Heart right ventricle (tissue), 16 donors: ENCODE data around the gene MRAP2. TPM values are rescaled to one million over a fixed set of nuclear protein-coding genes. Genes with fewer than 3 reads are reported as not detected.

ENCODE experiments used
- ATAC-seq, 8 donors: fragments of 200-7000 bp; cut with Tn5 transposase; one replicate each; pipeline ENCODE4 v1.9.1; 2020; ENCODE audit warnings: mild to moderate bottlenecking in 8 of 8, moderate library complexity in 8 of 8, moderate number of reproducible peaks in 1 of 8
- DNase-seq, 2 donors: peaks; one replicate each; pipeline ENCODE4 v3.0.0-alpha.2; 2020
- H3K27ac ChIP-seq, 10 donors: fragments of 200-600 bp; sonication (generic) in 2 of 10; one replicate each; pipeline versions ENCODE4 v1.5.0 to v1.8.0; 2020 to 2022; ENCODE audit warnings: mild to moderate bottlenecking in 3 of 10
- H3K27me3 ChIP-seq, 7 donors: fragments of 200-600 bp; one replicate each; pipeline ENCODE4 v1.8.0; 2021 to 2022; ENCODE audit warnings: mild to moderate bottlenecking in 2 of 7
- H3K36me3 ChIP-seq, 9 donors: fragments of 200-600 bp; sonication (generic) in 1 of 9; one replicate each; pipeline versions ENCODE4 v1.5.0 to v1.8.0; 2020 to 2022; ENCODE audit warnings: mild to moderate bottlenecking in 2 of 9
- H3K4me1 ChIP-seq, 9 donors: fragments of 200-600 bp; sonication (generic) in 1 of 9; one replicate each; pipeline versions ENCODE4 v1.5.0 to v1.8.0; 2020 to 2022; ENCODE audit warnings: mild to moderate bottlenecking in 4 of 9
- H3K4me3 ChIP-seq, 10 donors: fragments of 200-600 bp; sonication (generic) in 2 of 10; one replicate each; pipeline versions ENCODE4 v1.5.0 to v1.8.0; 2020 to 2022; ENCODE audit warnings: mild to moderate bottlenecking in 7 of 10, moderate library complexity in 2 of 10
- H3K9me3 ChIP-seq, 11 donors: fragments of 200-600 bp in 10 of 11; sonication (generic) in 2 of 11; one replicate each; pipeline versions ENCODE4 v1.5.0 to v1.8.0; 2013 to 2022; ENCODE audit warnings: mild to moderate bottlenecking in 2 of 11, control low read depth in 1 of 11, moderate library complexity in 1 of 11
- whole genome bisulfite sequencing, 2 donors: extraction: QIAGEN DNeasy Blood & Tissue Kit; methylation state at CpG; one replicate each; pipeline ENCODE4 v1.1.7; 2013; ENCODE audit warnings: inconsistent platforms in 1 of 2; 5-methylcytosine and 5-hydroxymethylcytosine counted together
- intact Hi-C, 10 donors: fragments of 100-400 bp; cut with DNase I; formaldehyde crosslinking; loops; one replicate each; pipeline versions ENCODE4 v1.11.1 to v1.14.2; 2022
- long read RNA-seq, 3 donors: library from polyadenylated mRNA; unstranded; transcript quantifications; one replicate each; pipeline ENCODE4 v2.0.0, GENCODE V29; 2020 to 2021
- polyA plus RNA-seq, 2 donors: library from polyadenylated mRNA; stranded (reverse); fragments of 200-250 nt; gene quantifications; one replicate each; pipeline ENCODE4 v1.2.3, GENCODE V29; 2013
- total RNA-seq, 10 donors: library from RNA; stranded (reverse); fragmentation: NEBNext Ultra II Directional in 3 of 10; extraction: Animal tissue kit (Norgen Biotek cat#: 25700) in 3 of 10; gene quantifications; one replicate each; pipeline versions ENCODE4 v1.2.1 to v1.2.4, GENCODE V29; 2021 to 2023
- TF ChIP-seq, protein P1 (sequence below), 9 donors: fragments of 200-600 bp; sonication (generic) in 2 of 9; IDR thresholded peaks; one replicate each; pipeline versions ENCODE4 v1.5.0 to v1.8.0; 2021 to 2022; ENCODE audit warnings: antibody characterized with exemption in 9 of 9, mild to moderate bottlenecking in 5 of 9, moderate library complexity in 1 of 9
- donor health status: Arrhythmogenic right ventricular cardiomyopathy.
- donor health status: ischemic (EF 13 %, LVEDD 7.1; RV severe dilation, severe dysfunction).
- donor health status: healthy with polysubstance abuse.
- donor health status: DM: no; HTN: yes; CAD: no.
- donor health status: DM: no; HTN: no; CAD: no.
- donor health status: ischemic (EF 25% LVEDD 6.9; RV normal size, moderate dysfunction).
- donor health status: ischemic (EF 25% LVEDD 5.7; RV mildly dilated, moderate dysfunction).
- donor health status: healthy.
- donor health status: DM: yes; HTN: yes; CAD: no.
- donor health status: Ischemic cardiomyopathy.
- donor health status: ischemic (EF 35%, LVEDD 5.7; RV mildly dilated, moderate dysfunction).
- donor health status: nonischemic (EF 11% LVEDD 7.7; RV severe dilation, severe dysfunction).
- donor health status: DM: yes; HTN: yes; CAD: no.
- donor health status: PGD.
- donor health status: ischemic (EF 29% LVEDD 5.4; RV normal size, mild dysfunction).
- donor health status: nonischemic (EF 23%, LVEDD 6.1; RV moderate dilation, normal function).

Gene MRAP2
- total RNA-seq: under 1 TPM in 7 of 10 donors, not detected in 3; 0.17 to 0.56 (median 0.37) TPM
- polyA plus RNA-seq: under 1 TPM; 0.14 to 0.15 TPM
- long read RNA-seq, donor 1: 0 reads
- long read RNA-seq, donor 2, partial matches to known transcripts: 0 of 1 reads
- long read RNA-seq, donor 2, other reads (novel, unspliced or antisense): 0 of 1 reads
- long read RNA-seq, donor 3: 0 reads

DNA sequence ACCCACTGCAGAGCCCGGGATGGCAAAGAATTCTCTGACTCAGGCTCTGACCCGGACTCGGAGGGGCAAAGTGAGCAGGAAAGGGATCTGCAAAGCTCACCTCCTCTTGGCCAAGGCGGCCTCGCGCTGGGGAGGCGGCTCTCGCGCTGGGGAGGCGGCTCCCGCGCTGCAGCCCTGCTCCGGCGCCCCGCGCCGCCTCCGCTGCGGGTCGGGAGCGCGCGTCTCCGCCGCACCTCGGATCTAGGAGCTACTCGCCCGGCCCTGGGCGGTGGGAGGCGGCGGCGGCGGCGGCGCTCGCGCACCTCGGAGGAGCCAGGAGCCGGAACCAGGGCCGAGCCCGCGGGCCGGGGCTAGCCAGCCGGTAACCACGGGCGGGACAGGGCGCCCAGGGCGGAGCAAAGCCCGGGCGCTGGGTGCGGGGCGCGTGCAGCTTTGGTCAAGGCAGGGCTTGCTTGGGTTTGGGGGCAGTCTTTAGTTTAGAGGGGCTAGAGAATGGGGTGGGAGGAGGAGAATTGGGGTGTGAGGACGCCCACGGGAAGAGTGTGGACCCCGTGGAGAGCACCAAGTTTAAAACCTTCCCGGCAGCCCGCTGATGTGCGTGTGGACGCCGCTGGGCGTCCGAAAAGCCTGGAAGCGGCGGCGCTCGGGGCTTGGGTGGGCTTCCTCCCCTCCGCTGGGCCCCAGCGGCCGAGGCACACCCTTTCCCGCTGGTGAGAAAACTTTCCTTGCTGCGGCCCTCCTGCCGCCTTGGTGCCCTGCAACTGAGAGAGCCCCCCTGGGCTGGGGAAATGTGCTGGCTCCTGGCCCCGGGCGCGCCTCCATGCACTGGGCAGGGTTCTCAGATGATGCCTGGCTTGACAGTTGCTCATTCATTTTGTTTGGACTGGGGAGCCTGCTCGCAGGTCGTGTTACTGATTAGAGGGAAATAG is at the start of gene MRAP2:
TSS of gene MRAP2 (plus strand) at position 250 of the 929 bp plus-strand sequence. CDS start 21,547 bp downstream, outside the sequence.
- peaks cover 0 to 9% (median 4%) of the 10 kb centered on the region in 9 donors for H3K4me1 ChIP-seq
- TF ChIP-seq, protein P1, sequence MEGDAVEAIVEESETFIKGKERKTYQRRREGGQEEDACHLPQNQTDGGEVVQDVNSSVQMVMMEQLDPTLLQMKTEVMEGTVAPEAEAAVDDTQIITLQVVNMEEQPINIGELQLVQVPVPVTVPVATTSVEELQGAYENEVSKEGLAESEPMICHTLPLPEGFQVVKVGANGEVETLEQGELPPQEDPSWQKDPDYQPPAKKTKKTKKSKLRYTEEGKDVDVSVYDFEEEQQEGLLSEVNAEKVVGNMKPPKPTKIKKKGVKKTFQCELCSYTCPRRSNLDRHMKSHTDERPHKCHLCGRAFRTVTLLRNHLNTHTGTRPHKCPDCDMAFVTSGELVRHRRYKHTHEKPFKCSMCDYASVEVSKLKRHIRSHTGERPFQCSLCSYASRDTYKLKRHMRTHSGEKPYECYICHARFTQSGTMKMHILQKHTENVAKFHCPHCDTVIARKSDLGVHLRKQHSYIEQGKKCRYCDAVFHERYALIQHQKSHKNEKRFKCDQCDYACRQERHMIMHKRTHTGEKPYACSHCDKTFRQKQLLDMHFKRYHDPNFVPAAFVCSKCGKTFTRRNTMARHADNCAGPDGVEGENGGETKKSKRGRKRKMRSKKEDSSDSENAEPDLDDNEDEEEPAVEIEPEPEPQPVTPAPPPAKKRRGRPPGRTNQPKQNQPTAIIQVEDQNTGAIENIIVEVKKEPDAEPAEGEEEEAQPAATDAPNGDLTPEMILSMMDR (IDR thresholded peaks at IDR 0.05): no peak
- peak in 1 of 2 donors; percentile 23 for DNase-seq

GRCh38 chr6:83984411-83984810 is 49.2 kb upstream of the MRAP2 start:
- WGBS, 2 donors: 48 to 94% methylated on average over 1 of the region's 1 CpG
- DNase-seq (no peak), ATAC-seq (no peak)
- TF ChIP-seq, protein P1 (IDR thresholded peaks at IDR 0.05): no peak
- H3K36me3 ChIP-seq: peaks cover 0 to 6% (median 0%) of the 10 kb centered on the region in 9 donors
- H3K4me3 ChIP-seq: no peak overlapping the region
- H3K27me3 ChIP-seq: no peaks in the 10 kb centered on the region
- no peaks in the 10 kb centered on the region for H3K4me1 ChIP-seq
- no peak overlapping the region for H3K27ac ChIP-seq
- H3K9me3 ChIP-seq: peaks cover 0 to 12% (median 0%) of the 10 kb centered on the region in 11 donors
- intact Hi-C loops: no loop called here

More for the DNA sequence above, at the start of gene MRAP2:
- Histone ChIP-seq H3K27me3 (peaks cover 0 to 50% (median 36%) of the 10 kb centered on the region in 7 donors), H3K9me3 (no peaks in the 10 kb centered on the region), H3K36me3 (no peaks in the 10 kb centered on the region), H3K27ac (no peak within 1 kb of the TSS), H3K4me3 (peak within 1 kb of the TSS; percentile 7 to 61 (median 50))
- intact Hi-C loops: no loop called here
- 1% methylated on average over 78 of the region's 78 CpGs for WGBS, 2 donors
- ATAC-seq: peak in 7 of 8 donors; percentile 41 to 74 (median 63)

DNA sequence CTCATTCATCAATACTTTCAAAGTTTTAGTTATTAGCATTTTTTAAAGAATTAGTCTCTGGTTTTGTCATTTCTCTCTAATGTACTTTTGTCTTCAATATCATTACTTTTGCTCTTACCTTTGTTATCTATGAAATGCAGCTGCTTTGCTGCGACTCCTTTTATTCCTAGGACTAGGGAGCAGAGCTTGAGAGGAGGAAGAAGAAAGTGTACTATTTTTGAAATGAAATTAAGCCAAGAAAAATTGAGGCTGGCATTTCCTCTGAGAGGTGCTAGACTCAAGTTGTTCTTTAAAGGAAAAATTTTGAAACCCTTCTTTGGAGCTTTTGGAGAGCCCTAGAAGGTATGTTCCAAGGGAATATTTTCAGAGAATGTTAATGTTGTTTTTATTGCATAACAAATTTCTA is 48.3 kb upstream of the MRAP2 start:
- DNase-seq (no peak), ATAC-seq (no peak)
- no peak overlapping the region for H3K27ac ChIP-seq
- H3K36me3 ChIP-seq: peaks cover 0 to 6% (median 0%) of the 10 kb centered on the region in 9 donors
- H3K4me3 ChIP-seq: no peak overlapping the region
- TF ChIP-seq, protein P1 (IDR thresholded peaks at IDR 0.05): no peak
- peaks cover 0 to 8% (median 0%) of the 10 kb centered on the region in 11 donors for H3K9me3 ChIP-seq
- 52 to 75% methylated on average over 1 of the region's 1 CpG for WGBS, 2 donors
- H3K27me3 ChIP-seq: no peaks in the 10 kb centered on the region
- no peaks in the 10 kb centered on the region for H3K4me1 ChIP-seq
- intact Hi-C loops: no loop called here

GRCh38 chr6:83985715-83986114 is 47.9 kb upstream of the MRAP2 start:
- Histone ChIP-seq H3K36me3 (peaks cover 0 to 6% (median 0%) of the 10 kb centered on the region in 9 donors), H3K9me3 (peaks cover 0 to 4% (median 0%) of the 10 kb centered on the region in 11 donors), H3K4me1 (no peaks in the 10 kb centered on the region), H3K4me3 (no peak overlapping the region), H3K27me3 (no peaks in the 10 kb centered on the region), H3K27ac (no peak overlapping the region)
- TF ChIP-seq, protein P1 (IDR thresholded peaks at IDR 0.05): no peak
- ATAC-seq: no peak
- intact Hi-C loops: no loop called here
- no peak for DNase-seq
